Activated CD4-positive, alpha-beta T cell treated with anti-CD3 and anti-CD28 coated beads, Interleukin-2, amount 10 ng/mL, durations not matched to agents 7 days and 5 days (primary cell): Measurements from ENCODE around the gene EYS. TPM values are rescaled to one million over a fixed set of nuclear protein-coding genes. Genes with fewer than 3 reads are reported as not detected.

Experiments used
- CTCF ChIA-PET: fragments of 350-600 bp; sonication (Branson Sonifier 250); formaldehyde crosslinking; loops from one replicate; lab custom pipeline; 2021; ENCODE audit warnings: antibody characterized with exemption; lab: Charles Lee
- POLR2A ChIA-PET: fragments of 350-600 bp; sonication (Branson Sonifier 250); formaldehyde crosslinking; loops from one replicate; lab custom pipeline; 2021; ENCODE audit warnings: antibody characterized with exemption; lab: Charles Lee
- DNase-seq: peaks from one replicate; pipeline ENCODE4 v3.0.0-alpha.2; 2020
- H3K27ac Mint-ChIP-seq: one replicate; pipeline ENCODE4 v1.8.0; 2021; ENCODE audit warnings: mild to moderate bottlenecking, moderate library complexity, mixed read lengths
- H3K27me3 Mint-ChIP-seq: one replicate; pipeline ENCODE4 v1.8.0; 2021; ENCODE audit warnings: mixed read lengths
- H3K36me3 Mint-ChIP-seq: one replicate; pipeline ENCODE4 v1.8.0; 2021; ENCODE audit warnings: low read depth, mixed read lengths
- H3K4me1 Mint-ChIP-seq: one replicate; pipeline ENCODE4 v1.8.0; 2021; ENCODE audit warnings: mixed read lengths
- H3K4me3 Mint-ChIP-seq: one replicate; pipeline ENCODE4 v1.8.0; 2021; ENCODE audit warnings: mild to moderate bottlenecking, moderate library complexity, mixed read lengths
- H3K9me3 Mint-ChIP-seq: one replicate; pipeline ENCODE4 v1.8.0; 2021; ENCODE audit warnings: mixed read lengths
- total RNA-seq, 2 experiments: library from RNA; stranded (reverse); gene quantifications; one replicate each; pipeline ENCODE4 v1.2.3, GENCODE V29; 2021

EYS gene
- total RNA-seq, result not detected

DNA sequence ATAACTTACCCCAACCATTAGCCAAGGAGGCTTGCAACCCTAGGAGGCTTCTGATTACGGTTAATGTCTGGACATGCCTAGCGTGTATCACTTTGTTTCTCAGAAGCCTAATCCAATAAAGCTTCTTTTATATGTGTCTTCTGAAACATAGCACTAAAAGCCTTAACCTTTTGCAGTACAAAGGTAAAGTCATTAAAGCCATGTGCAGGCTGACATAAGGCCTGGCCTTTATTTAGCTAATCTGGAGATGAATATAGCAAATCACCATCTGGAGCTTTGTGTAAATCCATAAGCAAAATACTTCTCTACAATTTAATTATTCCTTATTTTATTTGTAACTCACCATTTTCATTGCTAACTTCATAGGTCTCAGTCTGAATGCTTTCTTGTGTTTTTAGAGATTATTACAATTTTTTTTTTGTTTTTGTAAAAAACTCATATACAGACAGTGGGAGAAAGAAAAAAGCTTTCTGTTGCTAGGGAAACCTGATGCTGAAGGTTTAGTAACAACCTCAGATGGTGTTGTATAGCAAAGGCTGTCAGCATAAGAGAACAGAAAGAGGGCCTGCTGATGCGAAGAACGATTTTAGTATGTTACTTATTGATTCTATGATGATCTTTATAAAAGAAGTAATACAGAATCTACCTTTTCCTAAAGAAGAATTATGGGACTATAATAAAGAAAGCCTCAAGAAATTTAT lies at the start of gene EYS:
Gene EYS, minus strand, starts transcription at position 101 of the 701 bp plus-strand sequence. CDS start 211,816 bp downstream, outside the sequence.
- POLR2A ChIA-PET, result no interaction called here
- Mint-ChIP-seq H3K36me3 (no peaks in the 10 kb centered on the region), H3K4me1 (no peaks in the 10 kb centered on the region), H3K4me3 (no peak within 1 kb of the TSS), H3K27me3 (no peaks in the 10 kb centered on the region), H3K9me3 (peaks cover 3% of the 10 kb centered on the region), H3K27ac (no peak within 1 kb of the TSS)
- CTCF ChIA-PET, result no interaction called here
- DNase-seq, result no peak

DNA sequence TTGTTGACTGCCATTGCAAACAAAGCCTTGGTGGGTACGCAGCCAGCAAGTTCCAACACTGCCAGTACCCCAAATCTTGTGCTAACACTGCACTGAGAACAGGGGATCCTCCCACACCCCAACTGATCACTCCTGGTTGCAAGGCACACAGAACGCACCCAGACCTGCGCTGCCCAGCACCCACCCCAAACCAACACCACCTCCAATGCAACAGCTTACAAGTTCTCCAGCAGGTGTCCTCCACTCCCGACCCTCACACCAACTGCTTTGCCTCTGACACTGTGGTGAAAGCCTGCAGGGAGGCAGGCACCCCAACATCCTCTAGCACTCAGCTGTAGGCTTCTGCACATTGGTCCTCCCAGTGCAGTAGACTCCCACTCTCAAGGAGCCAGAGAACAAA lies 39.3 kb upstream of the EYS start:
- no peaks in the 10 kb centered on the region for H3K27me3 Mint-ChIP-seq
- CTCF ChIA-PET, result no interaction called here
- no peak overlapping the region for H3K27ac Mint-ChIP-seq
- no peaks in the 10 kb centered on the region for H3K36me3 Mint-ChIP-seq
- no peak for DNase-seq
- no peak overlapping the region for H3K4me3 Mint-ChIP-seq
- POLR2A ChIA-PET, result no interaction called here
- H3K9me3 Mint-ChIP-seq, result peaks cover 22% of the 10 kb centered on the region
- no peaks in the 10 kb centered on the region for H3K4me1 Mint-ChIP-seq

DNA sequence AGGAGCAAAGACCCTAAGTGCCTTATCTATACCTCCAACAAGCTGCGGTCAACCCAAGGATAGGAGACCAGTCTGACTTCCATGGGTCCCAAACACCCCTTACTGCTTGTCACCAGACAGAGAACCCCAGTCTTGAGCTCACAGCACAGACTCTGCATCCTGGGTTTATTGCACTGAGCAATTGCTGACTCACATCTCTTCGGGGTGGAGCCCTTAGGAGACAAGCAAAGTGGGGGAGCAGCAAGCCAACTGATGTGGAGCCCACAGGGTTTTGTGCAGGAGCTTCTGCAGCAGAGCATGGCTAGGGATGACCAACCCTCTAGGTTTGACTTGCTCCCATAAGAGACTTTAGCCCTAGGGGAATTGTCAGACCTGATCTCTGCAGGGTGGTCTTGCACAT lies 38.6 kb upstream of the EYS start:
- Mint-ChIP-seq H3K4me1 (no peaks in the 10 kb centered on the region), H3K27me3 (no peaks in the 10 kb centered on the region), H3K36me3 (no peaks in the 10 kb centered on the region), H3K9me3 (peaks cover 24% of the 10 kb centered on the region), H3K27ac (no peak overlapping the region), H3K4me3 (no peak overlapping the region)
- no peak for DNase-seq
- POLR2A ChIA-PET, result no interaction called here
- CTCF ChIA-PET, result no interaction called here

DNA sequence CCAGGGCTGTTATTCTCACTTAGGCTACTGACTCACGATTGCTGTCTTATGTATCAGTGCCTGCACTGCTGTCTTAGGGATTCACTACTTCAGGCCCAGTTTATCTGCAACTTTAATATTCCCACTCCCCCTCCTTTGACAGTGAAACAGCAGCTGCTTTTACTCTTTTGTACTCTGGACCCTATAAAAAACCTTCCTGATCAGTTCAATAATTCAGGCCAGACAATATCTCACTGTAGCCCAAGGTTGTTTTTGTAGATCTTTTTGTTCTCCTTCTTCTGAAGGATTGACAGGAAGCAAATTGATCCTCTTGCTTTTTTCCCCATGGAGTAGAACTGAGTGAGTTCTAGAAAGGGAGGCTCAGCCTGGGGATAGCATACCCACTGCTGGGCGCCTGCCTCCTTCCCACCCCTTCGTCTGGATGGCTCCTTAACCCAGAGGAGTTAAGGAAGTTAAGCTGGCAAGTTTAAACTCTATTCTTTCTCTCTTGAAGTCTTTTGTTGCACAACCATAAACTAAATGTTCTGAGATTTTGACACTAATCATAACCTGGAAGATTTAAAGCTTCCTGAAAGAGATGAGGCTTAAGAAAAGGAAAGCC lies 22.0 kb upstream of the EYS start:
- Mint-ChIP-seq H3K9me3 (peaks cover 11% of the 10 kb centered on the region), H3K36me3 (no peaks in the 10 kb centered on the region)

DNA sequence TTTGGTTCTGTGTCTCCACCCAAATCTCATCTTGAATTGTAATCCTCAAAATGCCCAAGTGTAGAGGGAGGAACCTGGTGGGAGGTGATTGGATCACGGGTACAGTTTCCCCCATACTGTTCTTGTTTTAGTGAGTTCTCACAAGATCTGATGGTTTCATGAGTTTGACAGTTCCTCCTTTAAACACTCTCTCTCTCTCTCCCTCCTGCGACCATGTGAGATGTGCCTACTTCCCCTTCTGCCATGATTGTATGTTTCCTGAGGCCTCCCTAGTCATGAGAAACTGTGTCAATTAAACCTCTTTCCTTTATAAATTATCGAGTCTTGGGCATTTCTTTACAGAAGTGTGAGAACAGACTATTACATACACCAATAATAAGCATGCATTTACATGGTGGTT lies 12.1 kb upstream of the EYS start:
- Mint-ChIP-seq H3K36me3 (no peaks in the 10 kb centered on the region), H3K4me3 (no peak overlapping the region), H3K4me1 (no peaks in the 10 kb centered on the region), H3K27ac (no peak overlapping the region), H3K9me3 (peaks cover 4% of the 10 kb centered on the region), H3K27me3 (no peaks in the 10 kb centered on the region)
- CTCF ChIA-PET, result no interaction called here
- no peak for DNase-seq
- POLR2A ChIA-PET, result no interaction called here

More for the DNA sequence above, 22.0 kb upstream of the EYS start:
- H3K27me3 Mint-ChIP-seq, result no peaks in the 10 kb centered on the region
- no peaks in the 10 kb centered on the region for H3K4me1 Mint-ChIP-seq
- ChIA-PET POLR2A (no interaction called here), CTCF (no interaction called here)
- H3K4me3 Mint-ChIP-seq, result no peak overlapping the region
- H3K27ac Mint-ChIP-seq, result no peak overlapping the region
- DNase-seq, result no peak

DNA sequence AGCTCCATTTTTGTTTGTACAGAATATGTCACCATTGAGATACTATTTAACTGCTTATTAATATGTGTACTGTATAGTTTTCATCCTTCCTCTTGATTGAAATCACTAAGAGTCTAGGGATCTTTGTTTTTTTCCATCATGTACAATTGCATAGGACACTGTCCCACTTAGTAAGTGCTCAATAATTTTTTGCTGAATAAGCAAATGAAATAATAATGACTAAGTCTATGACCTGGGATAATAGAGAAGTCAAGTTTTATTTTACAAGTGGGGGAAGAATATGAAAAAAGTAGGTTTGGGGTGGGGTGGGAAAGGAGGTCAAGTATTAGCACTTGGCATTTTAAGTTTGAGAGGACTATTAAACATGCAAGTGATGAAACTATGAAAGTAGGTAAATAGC lies 4.5 kb upstream of the EYS start:
- Mint-ChIP-seq H3K27me3 (no peaks in the 10 kb centered on the region), H3K9me3 (peaks cover 7% of the 10 kb centered on the region), H3K36me3 (no peaks in the 10 kb centered on the region), H3K4me3 (no peak overlapping the region), H3K27ac (no peak overlapping the region), H3K4me1 (no peaks in the 10 kb centered on the region)
- no peak for DNase-seq
- ChIA-PET CTCF (no interaction called here), POLR2A (no interaction called here)

DNA sequence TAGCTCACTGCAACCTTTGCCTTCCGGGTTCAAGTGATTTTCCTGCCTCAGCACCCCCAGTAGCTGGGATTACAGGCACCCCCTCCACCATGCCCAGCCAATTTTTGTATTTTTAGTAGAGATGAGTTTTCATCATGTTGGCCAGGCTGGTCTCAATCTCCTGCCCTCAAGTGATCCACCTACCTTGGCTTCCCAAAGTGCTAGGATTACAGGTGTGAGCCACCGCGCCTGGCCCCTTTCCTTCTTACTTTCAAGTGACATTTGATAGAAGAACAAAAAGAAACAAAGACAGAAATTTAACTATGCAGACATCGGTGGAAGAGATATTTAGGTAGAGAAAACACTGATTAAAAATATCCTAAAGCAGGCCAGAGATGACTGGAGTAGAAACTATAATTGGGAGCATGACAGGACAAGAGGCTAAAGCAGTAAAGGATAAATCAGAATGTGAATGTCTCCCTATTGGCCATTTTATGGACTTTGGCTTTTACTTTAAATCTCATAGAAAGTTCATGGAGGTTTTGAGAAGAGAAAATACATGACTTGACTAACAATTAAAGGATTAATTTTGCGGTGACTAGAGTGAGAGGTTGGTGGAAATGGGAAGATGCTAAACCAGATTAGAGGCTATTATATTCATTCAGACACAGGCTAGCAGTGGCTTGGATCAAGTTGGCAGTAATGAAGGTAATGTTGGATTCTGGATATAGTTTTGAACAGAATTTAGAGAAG lies 2.2 kb upstream of the EYS start:
- CTCF ChIA-PET, result no interaction called here
- Mint-ChIP-seq H3K36me3 (no peaks in the 10 kb centered on the region), H3K9me3 (peaks cover 3% of the 10 kb centered on the region), H3K4me1 (no peaks in the 10 kb centered on the region), H3K27me3 (no peaks in the 10 kb centered on the region), H3K4me3 (no peak overlapping the region), H3K27ac (no peak overlapping the region)
- DNase-seq, result no peak
- POLR2A ChIA-PET, result no interaction called here

DNA sequence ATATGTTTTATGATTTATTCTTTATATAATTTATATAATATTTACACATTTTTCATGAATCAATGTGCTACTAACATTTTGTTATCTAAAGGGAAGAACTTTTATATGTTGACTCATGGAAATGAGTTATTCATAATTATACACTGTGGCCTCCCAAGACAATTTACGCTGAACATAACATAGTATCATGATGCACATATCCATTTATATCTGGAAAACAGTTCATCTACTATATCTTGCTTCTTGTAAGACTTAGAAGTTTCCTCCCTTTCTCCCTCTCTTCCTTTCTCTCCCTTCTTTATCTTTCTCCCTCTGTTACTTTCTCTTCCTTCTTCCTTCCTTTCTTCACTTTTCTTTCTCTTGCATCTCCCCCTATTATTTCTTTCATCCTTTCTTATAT lies 1.1 kb upstream of the EYS start:
- H3K4me3 Mint-ChIP-seq, result no peak overlapping the region
- no peak overlapping the region for H3K27ac Mint-ChIP-seq
- POLR2A ChIA-PET, result no interaction called here
- no peak for DNase-seq
- H3K4me1 Mint-ChIP-seq, result no peaks in the 10 kb centered on the region
- no peaks in the 10 kb centered on the region for H3K27me3 Mint-ChIP-seq
- CTCF ChIA-PET, result no interaction called here
- peaks cover 3% of the 10 kb centered on the region for H3K9me3 Mint-ChIP-seq
- no peaks in the 10 kb centered on the region for H3K36me3 Mint-ChIP-seq

DNA sequence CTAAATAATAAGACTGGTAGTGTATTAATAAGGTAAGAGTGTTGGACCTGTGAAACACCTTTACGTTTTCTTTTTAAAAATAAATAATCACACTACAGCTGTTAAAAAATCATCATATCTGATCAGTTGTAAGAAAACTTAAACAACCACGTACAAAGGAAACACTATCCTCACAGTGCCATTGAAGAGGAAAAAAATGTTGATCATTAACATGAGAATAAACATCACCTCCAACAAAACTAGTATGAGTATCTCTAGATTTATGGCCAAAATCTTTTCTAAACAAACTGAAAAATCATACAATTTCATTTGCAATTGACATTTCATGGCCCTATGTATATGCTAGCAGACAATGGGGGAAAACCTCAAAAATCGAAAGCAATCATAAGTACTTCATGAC lies 590 bp downstream of the EYS start:
- Mint-ChIP-seq H3K36me3 (no peaks in the 10 kb centered on the region), H3K4me3 (no peak overlapping the region), H3K4me1 (no peaks in the 10 kb centered on the region), H3K27me3 (no peaks in the 10 kb centered on the region), H3K27ac (no peak overlapping the region), H3K9me3 (peaks cover 3% of the 10 kb centered on the region)
- CTCF ChIA-PET, result interaction anchor here (0.6 kb wide), 1 partner anchor 226 kb away, joined by 3 read pairs; no protein-coding TSS in a partner anchor
- POLR2A ChIA-PET, result no interaction called here
- no peak for DNase-seq

DNA sequence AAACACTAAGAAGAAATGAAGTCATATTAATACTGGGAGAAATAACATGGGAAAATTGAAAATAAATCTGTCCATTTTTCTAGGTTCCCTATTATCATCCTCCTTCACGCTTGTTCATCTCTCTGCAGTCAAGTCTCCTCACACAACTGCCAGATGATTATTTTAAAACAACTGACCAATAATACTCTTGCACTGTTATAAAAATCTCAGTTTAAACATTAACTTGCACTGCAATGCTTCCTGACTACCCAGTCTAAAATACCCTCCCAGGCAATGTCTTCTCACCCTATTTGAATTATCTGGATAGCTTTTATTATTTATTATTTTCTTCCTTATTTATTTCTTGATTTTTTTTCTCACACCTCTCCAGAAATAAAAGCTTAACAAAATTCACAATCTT lies 5.7 kb downstream of the EYS start:
- ChIA-PET CTCF (interaction anchor here (0.8 kb wide), 1 partner anchor 38 kb away, joined by 3 read pairs; no protein-coding TSS in a partner anchor), POLR2A (no interaction called here)
- no peak for DNase-seq
- Mint-ChIP-seq H3K27ac (no peak overlapping the region), H3K4me1 (no peaks in the 10 kb centered on the region), H3K4me3 (no peak overlapping the region), H3K27me3 (no peaks in the 10 kb centered on the region), H3K36me3 (no peaks in the 10 kb centered on the region), H3K9me3 (peaks cover 7% of the 10 kb centered on the region)

DNA sequence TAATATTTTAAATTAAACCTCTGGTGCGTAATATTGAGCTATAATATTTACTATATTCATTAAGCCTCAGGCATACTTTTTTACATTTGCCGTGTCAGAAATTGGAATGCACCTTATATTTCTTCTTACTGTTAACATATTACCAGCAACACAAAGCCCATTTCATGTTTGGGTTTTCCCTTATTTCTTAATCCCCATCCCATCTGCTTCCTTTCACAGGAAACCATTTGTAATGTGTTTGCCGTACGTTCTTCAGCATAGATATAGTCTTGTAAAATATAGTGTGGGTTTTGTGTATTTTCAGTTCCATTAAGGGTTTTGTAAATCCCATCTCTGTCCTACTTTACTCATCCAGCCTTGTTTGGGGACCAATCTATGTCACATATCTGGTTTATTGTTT lies 6.5 kb downstream of the EYS start:
- POLR2A ChIA-PET, result no interaction called here
- no peaks in the 10 kb centered on the region for H3K27me3 Mint-ChIP-seq
- H3K27ac Mint-ChIP-seq, result no peak overlapping the region
- H3K4me1 Mint-ChIP-seq, result no peaks in the 10 kb centered on the region
- CTCF ChIA-PET, result no interaction called here
- H3K36me3 Mint-ChIP-seq, result no peaks in the 10 kb centered on the region
- no peak overlapping the region for H3K4me3 Mint-ChIP-seq
- no peak for DNase-seq
- peaks cover 7% of the 10 kb centered on the region for H3K9me3 Mint-ChIP-seq

DNA sequence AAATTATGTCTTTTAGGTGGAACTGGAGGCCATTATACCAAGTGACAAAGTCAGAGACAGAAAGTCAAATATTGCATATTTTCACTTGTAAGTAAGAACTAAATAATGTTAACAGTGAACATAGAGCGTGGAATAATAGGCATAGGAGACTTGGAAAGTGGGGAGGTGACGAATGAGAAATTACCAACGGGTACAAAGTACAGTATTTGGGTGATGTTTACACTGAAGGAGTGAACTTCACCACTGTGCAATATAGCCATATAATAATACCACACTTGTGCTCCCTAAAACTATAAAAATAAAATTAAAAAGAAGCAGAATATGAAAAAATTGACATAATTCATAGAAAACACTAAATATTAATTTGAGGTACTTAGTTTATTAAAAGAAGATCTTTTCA lies 14.9 kb downstream of the EYS start:
- no peak for DNase-seq
- ChIA-PET POLR2A (no interaction called here), CTCF (no interaction called here)
- Mint-ChIP-seq H3K27ac (no peak overlapping the region), H3K27me3 (no peaks in the 10 kb centered on the region), H3K9me3 (peaks cover 8% of the 10 kb centered on the region), H3K4me1 (no peaks in the 10 kb centered on the region), H3K36me3 (no peaks in the 10 kb centered on the region), H3K4me3 (no peak overlapping the region)

DNA sequence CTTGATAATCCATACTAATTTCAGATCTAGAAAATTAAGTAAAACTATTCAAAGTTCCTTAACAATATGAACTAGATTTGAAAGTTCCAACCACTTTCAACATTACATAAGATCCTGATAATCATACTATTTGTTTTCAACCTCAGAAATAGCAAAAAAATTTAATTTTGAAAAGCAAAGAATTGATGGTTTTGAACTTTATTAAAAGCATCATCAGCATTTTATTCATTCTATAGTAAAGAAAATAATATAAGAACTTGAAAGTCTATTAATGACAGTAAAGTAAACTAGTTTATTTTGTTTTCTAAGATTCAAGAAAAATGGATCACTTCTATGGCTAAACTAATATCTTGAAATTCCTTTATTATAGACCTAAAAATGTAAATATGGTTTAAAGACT lies 26.8 kb downstream of the EYS start:
- peaks cover 8% of the 10 kb centered on the region for H3K9me3 Mint-ChIP-seq
- DNase-seq, result no peak
- H3K4me3 Mint-ChIP-seq, result no peak overlapping the region
- H3K27ac Mint-ChIP-seq, result no peak overlapping the region
- ChIA-PET CTCF (no interaction called here), POLR2A (no interaction called here)
- H3K36me3 Mint-ChIP-seq, result no peaks in the 10 kb centered on the region
- no peaks in the 10 kb centered on the region for H3K4me1 Mint-ChIP-seq
- no peaks in the 10 kb centered on the region for H3K27me3 Mint-ChIP-seq
